ENCODE data around the gene TMEM198. TPM values are rescaled to one million over a fixed set of nuclear protein-coding genes. Genes with fewer than 3 reads are reported as not detected.

The TMEM198 gene
- total RNA-seq, 6 experiments from 2014 or later = 2.3 to 2.8 (median 2.7) TPM

DNA sequence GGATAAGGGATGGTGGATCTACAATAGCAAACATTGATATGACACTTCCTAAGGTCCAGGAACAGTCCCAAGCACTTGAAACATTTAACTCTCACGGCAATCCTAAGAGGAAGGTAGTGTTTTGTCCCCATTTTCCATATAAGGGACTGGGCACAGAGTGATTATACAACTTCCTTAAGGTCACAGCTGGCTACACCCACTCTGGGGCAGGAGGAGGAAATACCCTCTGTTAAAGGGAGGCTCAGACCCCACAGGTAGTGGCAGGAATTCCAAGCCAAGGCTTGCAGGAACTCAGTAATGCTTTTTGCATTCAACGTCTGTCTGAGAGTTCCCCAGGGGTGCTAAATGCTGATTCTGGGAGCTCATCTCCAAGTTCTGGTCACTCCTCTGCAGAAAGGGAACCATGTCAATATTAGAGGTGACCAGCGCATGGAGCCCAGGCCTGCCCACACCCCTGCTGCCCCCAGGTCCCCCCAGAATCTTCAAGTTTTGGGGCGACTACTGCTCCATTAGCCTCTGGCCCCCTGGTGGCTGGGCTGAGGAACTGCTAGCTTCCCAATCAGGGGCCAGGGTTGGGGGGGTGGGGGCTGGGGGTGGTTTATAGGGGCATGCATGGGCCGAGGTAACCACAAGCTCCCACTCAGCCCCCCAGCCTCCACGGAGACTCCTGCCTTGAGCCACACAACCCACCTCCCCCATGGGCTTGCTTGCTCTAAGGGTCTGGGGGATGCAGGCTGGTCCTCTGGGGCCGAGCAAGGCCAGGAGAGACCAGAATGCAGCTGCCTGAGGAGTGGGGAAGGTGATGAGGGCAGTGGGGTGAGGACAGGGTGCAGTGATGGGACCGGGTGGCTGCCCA lies 16.4 kb downstream of the TMEM198 start:
- Mint-ChIP-seq H3K27me3 (ENCODE audit: insufficient read depth) (no peaks in the 10 kb centered on the region; the same call in none of the 2 replicates), H3K27ac (no peak overlapping the region), H3K9me3 (no peaks in the 10 kb centered on the region), H3K4me3 (no peak overlapping the region), H3K4me1 (ENCODE audit: low read depth) (peaks cover 7% of the 10 kb centered on the region; the same call in 1 of the 2 replicates), H3K36me3 (ENCODE audit: low read depth) (peaks cover 4% of the 10 kb centered on the region; the same call in 1 of the 2 replicates)
- DNase-seq = no peak
- TF ChIP-seq, protein P1, sequence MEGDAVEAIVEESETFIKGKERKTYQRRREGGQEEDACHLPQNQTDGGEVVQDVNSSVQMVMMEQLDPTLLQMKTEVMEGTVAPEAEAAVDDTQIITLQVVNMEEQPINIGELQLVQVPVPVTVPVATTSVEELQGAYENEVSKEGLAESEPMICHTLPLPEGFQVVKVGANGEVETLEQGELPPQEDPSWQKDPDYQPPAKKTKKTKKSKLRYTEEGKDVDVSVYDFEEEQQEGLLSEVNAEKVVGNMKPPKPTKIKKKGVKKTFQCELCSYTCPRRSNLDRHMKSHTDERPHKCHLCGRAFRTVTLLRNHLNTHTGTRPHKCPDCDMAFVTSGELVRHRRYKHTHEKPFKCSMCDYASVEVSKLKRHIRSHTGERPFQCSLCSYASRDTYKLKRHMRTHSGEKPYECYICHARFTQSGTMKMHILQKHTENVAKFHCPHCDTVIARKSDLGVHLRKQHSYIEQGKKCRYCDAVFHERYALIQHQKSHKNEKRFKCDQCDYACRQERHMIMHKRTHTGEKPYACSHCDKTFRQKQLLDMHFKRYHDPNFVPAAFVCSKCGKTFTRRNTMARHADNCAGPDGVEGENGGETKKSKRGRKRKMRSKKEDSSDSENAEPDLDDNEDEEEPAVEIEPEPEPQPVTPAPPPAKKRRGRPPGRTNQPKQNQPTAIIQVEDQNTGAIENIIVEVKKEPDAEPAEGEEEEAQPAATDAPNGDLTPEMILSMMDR (IDR thresholded peaks at IDR 0.05) = peak; percentile 94

DNA sequence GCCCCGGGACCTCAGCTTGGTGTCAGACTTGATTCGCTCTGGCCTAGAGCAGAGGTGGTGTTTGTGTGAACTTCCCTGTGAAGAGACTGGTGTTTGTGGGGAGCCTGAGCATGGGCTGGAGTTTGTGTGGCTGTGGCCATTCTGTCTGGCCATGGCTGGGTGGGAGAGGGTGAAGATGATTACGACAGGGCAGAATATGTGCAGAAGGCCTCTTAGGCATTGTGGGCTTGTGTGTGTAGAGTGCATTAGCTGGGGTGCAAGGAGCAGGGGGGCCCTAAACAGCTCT lies 17.0 kb downstream of the TMEM198 start:
- Mint-ChIP-seq H3K4me1 (ENCODE audit: low read depth) (peaks cover 7% of the 10 kb centered on the region; the same call in 1 of the 2 replicates), H3K27me3 (ENCODE audit: insufficient read depth) (no peaks in the 10 kb centered on the region; the same call in 1 of the 2 replicates), H3K4me3 (no peak overlapping the region), H3K9me3 (no peaks in the 10 kb centered on the region), H3K27ac (no peak overlapping the region), H3K36me3 (ENCODE audit: low read depth) (peaks cover 4% of the 10 kb centered on the region; the same call in 1 of the 2 replicates)
- no peak for DNase-seq
- TF ChIP-seq, protein P1 (IDR thresholded peaks at IDR 0.05) = no peak

DNA sequence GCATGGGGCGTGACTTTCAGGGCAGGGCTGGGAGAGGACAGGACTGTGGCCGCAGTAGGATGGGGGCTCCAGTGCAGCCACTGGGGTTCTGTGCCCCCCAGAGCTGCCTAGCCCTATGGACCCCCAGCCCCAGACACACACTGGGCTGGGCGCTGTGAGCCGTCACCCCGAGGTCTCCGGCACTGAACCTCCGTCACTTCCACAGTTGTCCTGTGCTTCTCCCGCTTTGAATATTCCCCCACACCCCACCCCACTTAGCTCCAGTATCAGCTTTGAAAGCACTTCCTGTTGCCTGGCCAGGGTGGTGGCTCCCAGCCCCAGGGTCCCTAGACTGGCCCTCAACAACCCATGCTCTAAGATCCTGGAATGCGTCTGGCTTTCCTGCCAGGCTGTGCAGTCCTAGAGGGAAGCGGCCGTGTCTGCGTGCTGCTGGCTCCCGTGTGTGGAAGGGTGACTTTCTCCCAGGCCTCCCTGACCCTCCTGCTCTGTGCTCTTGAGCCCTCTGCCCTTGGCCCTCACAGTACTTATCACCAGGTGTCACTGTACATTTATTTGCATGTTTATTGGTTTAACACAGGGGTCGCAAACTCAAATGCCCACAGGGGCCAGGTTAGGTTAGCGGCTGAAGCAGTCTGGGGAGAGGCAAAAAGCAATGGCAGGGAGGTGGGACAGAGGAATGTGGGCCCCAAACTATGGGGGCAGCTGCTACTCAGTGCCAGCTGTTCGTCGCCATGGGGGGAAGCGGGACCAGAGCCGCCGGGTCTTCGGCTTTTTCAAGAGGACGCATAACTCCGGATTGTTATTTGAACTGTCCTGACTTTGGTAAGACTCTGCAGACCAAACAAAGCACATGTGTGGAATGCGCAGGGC lies 17.6 kb downstream of the TMEM198 start:
- H3K27me3 Mint-ChIP-seq (ENCODE audit: insufficient read depth) = no peaks in the 10 kb centered on the region; the same call in 1 of the 2 replicates
- no peak overlapping the region for H3K4me3 Mint-ChIP-seq
- no peaks in the 10 kb centered on the region for H3K9me3 Mint-ChIP-seq
- peaks cover 7% of the 10 kb centered on the region; the same call in 1 of the 2 replicates for H3K4me1 Mint-ChIP-seq (ENCODE audit: low read depth)
- TF ChIP-seq, protein P1 (IDR thresholded peaks at IDR 0.05) = no peak
- H3K36me3 Mint-ChIP-seq (ENCODE audit: low read depth) = peaks cover 7% of the 10 kb centered on the region
- DNase-seq = no peak
- no peak overlapping the region for H3K27ac Mint-ChIP-seq

DNA sequence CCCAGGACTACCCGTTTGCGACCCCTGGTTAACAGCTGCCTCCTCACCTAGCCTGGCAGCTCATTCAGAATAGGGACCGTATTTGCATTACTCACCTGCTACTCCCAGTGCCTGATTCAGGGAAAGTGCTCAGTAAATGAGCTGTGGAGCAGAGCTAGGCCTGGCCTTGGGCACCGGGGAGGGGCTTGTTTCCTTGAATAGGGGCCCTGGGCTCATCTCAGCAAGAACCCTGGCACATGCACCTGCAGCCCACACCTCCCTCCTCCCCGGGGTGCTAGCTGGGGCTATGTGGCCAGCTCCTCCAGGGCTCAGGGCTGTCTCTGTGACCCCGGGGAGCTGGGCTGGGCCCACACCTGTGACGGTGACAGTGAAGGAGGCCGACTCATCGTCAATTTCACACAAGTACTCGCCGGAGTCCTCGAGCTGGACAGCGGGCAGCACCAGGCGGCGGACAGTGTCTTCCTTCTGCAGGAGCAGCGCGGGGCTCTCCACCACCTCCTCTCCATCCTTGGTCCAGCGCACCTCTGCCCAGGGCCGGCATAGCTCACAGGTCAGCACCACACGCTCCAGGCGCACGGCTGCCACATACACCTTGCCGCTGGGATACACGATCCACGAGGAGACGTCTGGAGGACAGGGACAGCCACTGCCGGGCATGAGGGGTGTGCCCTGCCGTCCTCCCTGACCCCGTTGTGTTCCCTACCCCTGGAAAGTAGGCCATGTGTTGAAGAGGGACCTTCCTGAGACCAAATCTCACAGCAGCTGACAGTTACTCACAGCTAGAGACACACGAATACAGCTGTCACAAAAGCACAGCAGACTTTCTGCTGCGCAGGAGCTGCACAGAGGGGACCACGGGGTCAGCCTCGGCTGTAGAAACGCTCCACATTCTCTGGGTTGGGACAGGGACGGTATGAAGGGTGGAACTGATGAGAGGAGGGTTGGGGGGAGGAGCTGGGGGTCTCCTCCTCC lies 18.5 kb downstream of the TMEM198 start:
- TF ChIP-seq, protein P1 (IDR thresholded peaks at IDR 0.05) = no peak
- H3K4me3 Mint-ChIP-seq = no peak overlapping the region
- H3K4me1 Mint-ChIP-seq (ENCODE audit: low read depth) = peaks cover 7% of the 10 kb centered on the region; the same call in 1 of the 2 replicates
- no peaks in the 10 kb centered on the region; the same call in 1 of the 2 replicates for H3K27me3 Mint-ChIP-seq (ENCODE audit: insufficient read depth)
- no peak overlapping the region for H3K27ac Mint-ChIP-seq
- H3K36me3 Mint-ChIP-seq (ENCODE audit: low read depth) = peaks cover 13% of the 10 kb centered on the region
- no peak for DNase-seq
- no peaks in the 10 kb centered on the region for H3K9me3 Mint-ChIP-seq

Measured in HFFc6 (cell line).